HG02571 (cell line): ENCODE results near the gene POU2AF1.

Experiments used
- ATAC-seq: cut with Tn5 transposase; IDR thresholded peaks from one replicate; pipeline ENCODE4 v1.9.1; 2021; ENCODE audit warnings: mild to moderate bottlenecking, moderate library complexity; ENCODE audit not compliant: unreplicated experiment

POU2AF1 gene

GRCh38 chr11:111378861-111379601 is at the start of gene POU2AF1:
POU2AF1 (minus strand) TSS chr11:111379275; CDS start chr11:111379177, 98 bp downstream.
- ATAC-seq, result peak; percentile 55

- ATAC-seq, result no peak
Observed at GRCh38 chr11:111428113-111428876, 49.2 kb upstream of the POU2AF1 start.

- ATAC-seq, result no peak
Observed at GRCh38 chr11:111427471-111427912, 48.4 kb upstream of the POU2AF1 start.

- no peak for ATAC-seq
Observed at GRCh38 chr11:111426617-111427016, 47.5 kb upstream of the POU2AF1 start.

- ATAC-seq, result no peak
Observed at GRCh38 chr11:111423250-111423615, 44.2 kb upstream of the POU2AF1 start.

GRCh38 chr11:111422494-111423249 is 43.6 kb upstream of the POU2AF1 start:
- ATAC-seq, result peak; percentile 75

GRCh38 chr11:111421251-111421650 is 42.2 kb upstream of the POU2AF1 start:
- no peak for ATAC-seq

- no peak for ATAC-seq
Observed at GRCh38 chr11:111419641-111420327, 40.7 kb upstream of the POU2AF1 start.

- no peak for ATAC-seq
Observed at GRCh38 chr11:111419181-111419580, 40.1 kb upstream of the POU2AF1 start.

GRCh38 chr11:111418436-111418787 is 39.3 kb upstream of the POU2AF1 start:
- ATAC-seq, result no peak

GRCh38 chr11:111417766-111418435 is 38.8 kb upstream of the POU2AF1 start:
- peak; percentile 47 for ATAC-seq

GRCh38 chr11:111417011-111417765 is 38.1 kb upstream of the POU2AF1 start:
- peak; percentile 51 for ATAC-seq

GRCh38 chr11:111416231-111416960 is 37.3 kb upstream of the POU2AF1 start:
- ATAC-seq, result no peak

GRCh38 chr11:111414936-111415335 is 35.9 kb upstream of the POU2AF1 start:
- ATAC-seq, result no peak

GRCh38 chr11:111414267-111414931 is 35.3 kb upstream of the POU2AF1 start:
- peak; percentile 26 for ATAC-seq

- no peak for ATAC-seq
Observed at GRCh38 chr11:111413849-111414248, 34.8 kb upstream of the POU2AF1 start.

- ATAC-seq, result no peak
Observed at GRCh38 chr11:111412293-111412692, 33.2 kb upstream of the POU2AF1 start.

- ATAC-seq, result no peak
Observed at GRCh38 chr11:111411456-111411855, 32.4 kb upstream of the POU2AF1 start.
